H1 (cell line): ENCODE results near the gene SPSB1. TPM values are rescaled to one million over a fixed set of nuclear protein-coding genes. Genes with fewer than 3 reads are reported as not detected.

Source experiments
- CTCF ChIA-PET: fragments of 300-600 bp; sonication (Branson Sonifier 250); formaldehyde crosslinking; loops from one replicate; lab custom pipeline; 2021; ENCODE audit not compliant: partially characterized antibody; lab: Charles Lee
- POLR2A ChIA-PET: fragments of 300-600 bp; sonication (Branson Sonifier 250); formaldehyde crosslinking; loops from one replicate; lab custom pipeline; 2021; ENCODE audit warnings: inconsistent platforms; ENCODE audit not compliant: partially characterized antibody; lab: Charles Lee
- DNase-seq, 2 experiments: peaks; one replicate each; pipeline versions ENCODE4 v3.0.0 to v3.0.0-alpha.2; 2010 to 2022; ENCODE audit warnings: low spot score in 2 of 2, low read depth in 1 of 2, mixed read lengths in 1 of 2
- FAIRE-seq: peaks from 2 replicates; lab custom pipeline; 2011; peaks lifted over from hg19 to GRCh38; lab: Jason Lieb, UNC
- H2AFZ ChIP-seq: 2 replicates; pipeline ENCODE4 v1.8.1; 2012; ENCODE audit warnings: low read length, inconsistent platforms
- H2AK5ac ChIP-seq: 2 replicates; pipeline ENCODE4 v1.6.1; 2013; ENCODE audit warnings: low read depth, low read length
- H2BK120ac ChIP-seq: replicated peaks from 2 replicates; pipeline ENCODE3; 2013; ENCODE audit warnings: low read depth, low read length, inconsistent platforms
- H2BK12ac ChIP-seq: 2 replicates; pipeline ENCODE4 v1.6.1; 2013; ENCODE audit warnings: low read depth, low read length
- H2BK15ac ChIP-seq: 2 replicates; pipeline ENCODE4 v1.6.1; 2013; ENCODE audit warnings: low read length
- H2BK20ac ChIP-seq: 2 replicates; pipeline ENCODE4 v1.6.1; 2013; ENCODE audit warnings: low read length
- H2BK5ac ChIP-seq: 2 replicates; pipeline ENCODE4 v1.6.1; 2013; ENCODE audit warnings: low read depth, low read length
- H3K14ac ChIP-seq: 2 replicates; pipeline ENCODE4 v1.6.1; 2013; ENCODE audit warnings: inconsistent platforms; ENCODE audit not compliant: insufficient read length
- H3K18ac ChIP-seq: 2 replicates; pipeline ENCODE4 v1.6.1; 2013; ENCODE audit warnings: low read length; ENCODE audit errors: extremely low read depth
- H3K23ac ChIP-seq: 2 replicates; pipeline ENCODE4 v1.6.1; 2013; ENCODE audit warnings: inconsistent platforms; ENCODE audit not compliant: insufficient read length
- H3K23me2 ChIP-seq: 2 replicates; pipeline ENCODE4 v1.6.1; 2013; ENCODE audit warnings: low read depth, low read length
- H3K27ac ChIP-seq: 2 replicates; pipeline ENCODE4 v1.6.1; 2011; ENCODE audit warnings: low read depth, low read length, inconsistent platforms
- H3K27me3 ChIP-seq, 4 experiments: replicated peaks in 1 of 4; 1 replicate in 1 of 4; 2 replicates in 3 of 4; pipeline versions ENCODE4 v1.6.1 to v1.8.1; 2011 to 2013; ENCODE audit warnings: low read length in 3 of 4, mild to moderate bottlenecking in 3 of 4, inconsistent platforms in 2 of 4, mixed read lengths in 2 of 4, moderate library complexity in 1 of 4; ENCODE audit not compliant: control insufficient read depth in 3 of 4, insufficient read depth in 3 of 4; ENCODE audit errors: extremely low read depth in 1 of 4
- H3K36me3 ChIP-seq, 4 experiments: 2 replicates each; pipeline versions ENCODE4 v1.6.1 to v1.8.1; 2011 to 2013; ENCODE audit warnings: mild to moderate bottlenecking in 4 of 4, low read length in 3 of 4, moderate library complexity in 2 of 4, control low read depth in 1 of 4, inconsistent platforms in 1 of 4; ENCODE audit not compliant: insufficient read depth in 4 of 4, control insufficient read depth in 2 of 4
- H3K4ac ChIP-seq: replicated peaks from 2 replicates; pipeline ENCODE3; 2013; ENCODE audit warnings: low read length, low read depth, mixed read lengths, inconsistent platforms; ENCODE audit not compliant: insufficient read length
- H3K4me1 ChIP-seq, 4 experiments: replicated peaks in 1 of 4; 1 replicate in 1 of 4; 2 replicates in 3 of 4; pipeline versions ENCODE4 v1.6.1 to v1.8.1; 2011 to 2013; ENCODE audit warnings: low read length in 3 of 4, inconsistent platforms in 2 of 4, mixed read lengths in 1 of 4; ENCODE audit not compliant: insufficient read depth in 4 of 4, control insufficient read depth in 3 of 4
- H3K4me2 ChIP-seq, 2 experiments: 2 replicates each; pipeline versions ENCODE4 v1.6.1 to v1.8.1; 2011 to 2013; ENCODE audit warnings: low read depth in 2 of 2, low read length in 2 of 2, control low read depth in 1 of 2, inconsistent platforms in 1 of 2, mild to moderate bottlenecking in 1 of 2; ENCODE audit not compliant: insufficient read depth in 1 of 2
- H3K4me3 ChIP-seq, 4 experiments: fragments of 200-600, 300-600 bp in 1 of 4; sonication (generic), shearing (Covaris generic), sonication (Bioruptor Twin) in 1 of 4; 2 replicates each; pipeline versions ENCODE4 v1.5.1 to v1.8.1; 2011 to 2016; ENCODE audit warnings: low read length in 4 of 4, low read depth in 3 of 4, control low read depth in 2 of 4, inconsistent platforms in 2 of 4, mild to moderate bottlenecking in 2 of 4, mixed read lengths in 1 of 4, moderate library complexity in 1 of 4; ENCODE audit not compliant: insufficient read depth in 2 of 4; ENCODE audit errors: extremely low read depth in 1 of 4
- H3K56ac ChIP-seq: replicated peaks from 2 replicates; pipeline ENCODE3; 2013; ENCODE audit warnings: low read depth, mild to moderate bottlenecking, mixed read lengths, low read length, inconsistent platforms; ENCODE audit not compliant: insufficient read length
- H3K79me1 ChIP-seq: 2 replicates; pipeline ENCODE4 v1.6.1; 2013; ENCODE audit warnings: low read depth, low read length, control low read depth
- H3K79me2 ChIP-seq, 2 experiments: 2 replicates each; pipeline versions ENCODE4 v1.6.1 to v1.8.1; 2012 to 2013; ENCODE audit warnings: low read length in 2 of 2, mild to moderate bottlenecking in 2 of 2, inconsistent platforms in 1 of 2; ENCODE audit not compliant: insufficient read depth in 2 of 2, control insufficient read depth in 1 of 2
- H3K9ac ChIP-seq, 4 experiments: replicated peaks in 1 of 4; 1 replicate in 1 of 4; 2 replicates in 3 of 4; pipeline versions ENCODE4 v1.6.1 to v1.8.1; 2011 to 2013; ENCODE audit warnings: low read depth in 3 of 4, low read length in 3 of 4, control low read depth in 2 of 4, mild to moderate bottlenecking in 2 of 4, moderate library complexity in 2 of 4, inconsistent platforms in 1 of 4; ENCODE audit errors: extremely low read depth in 1 of 4
- H3K9me3 ChIP-seq, 2 experiments: 2 replicates each; pipeline versions ENCODE4 v1.6.1 to v1.8.1; 2012 to 2013; ENCODE audit warnings: mild to moderate bottlenecking in 2 of 2, moderate library complexity in 2 of 2, control low read depth in 1 of 2, inconsistent platforms in 1 of 2, low read depth in 1 of 2, low read length in 1 of 2, mixed read lengths in 1 of 2; ENCODE audit not compliant: insufficient read depth in 2 of 2
- H4K20me1 ChIP-seq, 2 experiments: replicated peaks in 1 of 2; 2 replicates each; pipeline versions ENCODE3 to v1.8.1; 2011 to 2013; ENCODE audit warnings: inconsistent platforms in 2 of 2, low read length in 2 of 2, mild to moderate bottlenecking in 1 of 2; ENCODE audit not compliant: insufficient read depth in 2 of 2, control insufficient read depth in 1 of 2
- H4K5ac ChIP-seq: 2 replicates; pipeline ENCODE4 v1.6.1; 2013; ENCODE audit warnings: low read length, low read depth, mixed read lengths, inconsistent platforms; ENCODE audit not compliant: insufficient read length
- H4K8ac ChIP-seq: 2 replicates; pipeline ENCODE4 v1.8.0; 2013; ENCODE audit warnings: mild to moderate bottlenecking, moderate library complexity, low read length, inconsistent platforms; ENCODE audit not compliant: insufficient read depth; ENCODE audit errors: extremely low read depth
- H4K91ac ChIP-seq: replicated peaks from 2 replicates; pipeline ENCODE3; 2013; ENCODE audit warnings: low read length, mixed read lengths, inconsistent platforms; ENCODE audit not compliant: insufficient read length
- ATF2 ChIP-seq: IDR thresholded peaks from 2 replicates; pipeline ENCODE4 v1.6.1; 2012; ENCODE audit warnings: low read length, inconsistent platforms
- CBX8 ChIP-seq: fragments of 300-800, 300-1000 bp; sonication (generic); IDR thresholded peaks from 2 replicates; pipeline ENCODE4 v1.7.1; 2016; ENCODE audit warnings: low read depth, low read length, borderline replicate concordance
- CHD2 ChIP-seq: IDR thresholded peaks from 2 replicates; pipeline ENCODE4 v1.6.1; 2012; ENCODE audit warnings: low read length, improper control_type of control experiment
- HDAC2 ChIP-seq, 2 experiments: fragments of 300-600 bp in 1 of 2; sonication (generic) in 1 of 2; IDR thresholded peaks; 2 replicates each; pipeline ENCODE4 v1.6.1; 2011 to 2012; ENCODE audit warnings: low read depth in 2 of 2, low read length in 2 of 2, mild to moderate bottlenecking in 2 of 2, moderate library complexity in 2 of 2, borderline replicate concordance in 1 of 2, inconsistent platforms in 1 of 2
- RAD21 ChIP-seq, 2 experiments: IDR thresholded peaks in 1 of 2; conservative IDR thresholded peaks in 1 of 2; 2 replicates each; pipeline ENCODE4 v1.6.1; 2011; ENCODE audit warnings: low read depth in 2 of 2, low read length in 2 of 2, improper control_type of control experiment in 1 of 2, inconsistent platforms in 1 of 2, mild to moderate bottlenecking in 1 of 2, moderate library complexity in 1 of 2
- RFX5 ChIP-seq: IDR thresholded peaks from 2 replicates; pipeline ENCODE4 v1.6.1; 2011; ENCODE audit warnings: low read depth, low read length, improper control_type of control experiment, borderline replicate concordance
- TAF1 ChIP-seq: IDR thresholded peaks from 2 replicates; pipeline ENCODE4 v1.6.1; 2011; ENCODE audit warnings: mild to moderate bottlenecking, low read depth, low read length
- TCF12 ChIP-seq: IDR thresholded peaks from 2 replicates; pipeline ENCODE4 v1.6.1; 2011; ENCODE audit warnings: low read depth, mild to moderate bottlenecking, low read length
- WGBS, 2 experiments: shearing (Covaris generic) in 1 of 2; methylation state at CpG; one replicate each; pipeline versions ENCODE4 v1.1.6 to v1.1.7; 2013 to 2015; ENCODE audit warnings: low lambda C conversion rate in 2 of 2, mixed read lengths in 2 of 2, inconsistent platforms in 1 of 2, low coverage in 1 of 2, missing lambda C conversion rate in 1 of 2; ENCODE audit not compliant: insufficient replicate concordance in 2 of 2, insufficient coverage in 1 of 2, insufficient read length in 1 of 2; ENCODE audit errors: extremely low coverage in 1 of 2, missing lambda C conversion rate in 1 of 2; 5-methylcytosine and 5-hydroxymethylcytosine counted together
- polyA plus RNA-seq, 7 experiments: library from polyadenylated mRNA; depleted of rRNA in 3 of 7; stranded (reverse) in 5 of 7; unstranded in 2 of 7; fragments of >200 nt in 5 of 7; fragments of 200-250 nt in 2 of 7; gene quantifications; 1 replicate in 5 of 7; 2 replicates in 1 of 7; 4 replicates in 1 of 7; pipeline versions ENCODE4 v1.2.1 to v1.2.3, GENCODE V29; 2011 to 2013; ENCODE audit warnings: missing spikeins in 2 of 7, mixed read lengths in 2 of 7
- total RNA-seq: library from RNA; stranded (reverse); fragmentation: NEBNext Ultra II Directional; extraction: Animal tissue kit (Norgen Biotek cat#: 25700); gene quantifications from 2 replicates; pipeline ENCODE4 v1.2.1, GENCODE V29; 2021
- TF ChIP-seq, protein P1 (sequence below), 3 experiments: IDR thresholded peaks; 1 replicate in 2 of 3; 2 replicates in 1 of 3; pipeline versions ENCODE4 v1.5.1 to v1.6.1; 2011; ENCODE audit warnings: low read length in 3 of 3, mild to moderate bottlenecking in 3 of 3, inconsistent platforms in 2 of 3, low read depth in 1 of 3, moderate library complexity in 1 of 3; ENCODE audit not compliant: insufficient read depth in 1 of 3; ENCODE audit errors: control extremely low read depth in 1 of 3

Gene SPSB1
- total and polyA plus RNA-seq, 2 of the 8 experiments (the other 6 are each of a cell fraction or from before 2014, with no cell fraction given): 5.3 to 6.4 TPM

GRCh38 chr1:9326596-9326995, 33.9 kb downstream of the SPSB1 start:
- no peak for FAIRE-seq
- no peak overlapping the region for H3K9ac ChIP-seq
- CTCF ChIA-PET: no interaction called here
- TF ChIP-seq TAF1 (no peak), RAD21 (IDR thresholded peaks at IDR 0.05 in 1 of 2, conservative IDR thresholded peaks at IDR 0.05 in 1 of 2; ENCODE audit: low read depth in 2 of 2, low read length in 2 of 2) (no peak), CHD2 (no peak), TCF12 (no peak), CBX8 (no peak), RFX5 (no peak), ATF2 (no peak), HDAC2 (IDR thresholded peaks at IDR 0.05; ENCODE audit: borderline replicate concordance in 1 of 2, low read depth in 2 of 2, low read length in 2 of 2) (no peak)
- TF ChIP-seq, protein P1, sequence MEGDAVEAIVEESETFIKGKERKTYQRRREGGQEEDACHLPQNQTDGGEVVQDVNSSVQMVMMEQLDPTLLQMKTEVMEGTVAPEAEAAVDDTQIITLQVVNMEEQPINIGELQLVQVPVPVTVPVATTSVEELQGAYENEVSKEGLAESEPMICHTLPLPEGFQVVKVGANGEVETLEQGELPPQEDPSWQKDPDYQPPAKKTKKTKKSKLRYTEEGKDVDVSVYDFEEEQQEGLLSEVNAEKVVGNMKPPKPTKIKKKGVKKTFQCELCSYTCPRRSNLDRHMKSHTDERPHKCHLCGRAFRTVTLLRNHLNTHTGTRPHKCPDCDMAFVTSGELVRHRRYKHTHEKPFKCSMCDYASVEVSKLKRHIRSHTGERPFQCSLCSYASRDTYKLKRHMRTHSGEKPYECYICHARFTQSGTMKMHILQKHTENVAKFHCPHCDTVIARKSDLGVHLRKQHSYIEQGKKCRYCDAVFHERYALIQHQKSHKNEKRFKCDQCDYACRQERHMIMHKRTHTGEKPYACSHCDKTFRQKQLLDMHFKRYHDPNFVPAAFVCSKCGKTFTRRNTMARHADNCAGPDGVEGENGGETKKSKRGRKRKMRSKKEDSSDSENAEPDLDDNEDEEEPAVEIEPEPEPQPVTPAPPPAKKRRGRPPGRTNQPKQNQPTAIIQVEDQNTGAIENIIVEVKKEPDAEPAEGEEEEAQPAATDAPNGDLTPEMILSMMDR (IDR thresholded peaks at IDR 0.05; ENCODE audit: control extremely low read depth in 1 of 3, insufficient read depth in 1 of 3, low read depth in 1 of 3, low read length in 3 of 3): no peak

More at GRCh38 chr1:9326596-9326995, 33.9 kb downstream of the SPSB1 start:
- H2AFZ ChIP-seq: no peak overlapping the region
- H2BK5ac ChIP-seq: no peak overlapping the region
- peaks cover 0 to 3% of the 10 kb centered on the region in 2 experiments for H4K20me1 ChIP-seq
- no peak overlapping the region for H3K4me3 ChIP-seq
- H3K18ac ChIP-seq: no peak overlapping the region
- no peak overlapping the region for H4K5ac ChIP-seq
- no peak overlapping the region for H2AK5ac ChIP-seq
- no peak overlapping the region for H3K23ac ChIP-seq
- DNase-seq: no peak
- no peak overlapping the region for H4K91ac ChIP-seq
- H2BK12ac ChIP-seq: no peak overlapping the region
- H3K56ac ChIP-seq: no peak overlapping the region
- peaks cover 0 to under 1% (median 0%) of the 10 kb centered on the region in 4 experiments; a peak in 3 of 7 replicates for H3K4me1 ChIP-seq
- H3K4me2 ChIP-seq: no peak overlapping the region
- H3K9me3 ChIP-seq: no peaks in the 10 kb centered on the region
- H3K36me3 ChIP-seq: no peaks in the 10 kb centered on the region
- H3K14ac ChIP-seq: no peak overlapping the region
- H3K23me2 ChIP-seq: no peaks in the 10 kb centered on the region
- H2BK20ac ChIP-seq: no peak overlapping the region
- H4K8ac ChIP-seq: no peak overlapping the region; the same call in 1 of the 2 replicates
- H3K4ac ChIP-seq: no peak overlapping the region
- POLR2A ChIA-PET: interaction anchor here (1.3 kb wide), 1 partner anchor 317 kb away, joined by 3 read pairs; no protein-coding TSS in a partner anchor
- no peak overlapping the region for H2BK15ac ChIP-seq
- 86% methylated on average over 8 of the region's 9 CpGs; no CpG with 5 or more reads in 1 of the 2 experiments for WGBS, 2 experiments
- no peak overlapping the region for H3K27ac ChIP-seq
- H3K27me3 ChIP-seq: no peaks in the 10 kb centered on the region
- no peaks in the 10 kb centered on the region; the same call in 1 of the 2 replicates for H3K79me1 ChIP-seq
- no peaks in the 10 kb centered on the region; a peak in 1 of 4 replicates for H3K79me2 ChIP-seq
- H2BK120ac ChIP-seq: no peak overlapping the region
